Coronary artery (tissue), 2 donors: Measurements from ENCODE around the gene BBLN.

Experiments
- DNase-seq: peaks from one replicate; pipeline ENCODE4 v3.0.0-alpha.2; 2017; ENCODE audit warnings: low spot score
- H3K27ac ChIP-seq, 2 donors: fragments of 200-600 bp; sonication (generic); one replicate each; pipeline ENCODE4 v1.5.1; 2016 to 2019
- H3K4me3 ChIP-seq: fragments of 200-600 bp; sonication (generic); 2 replicates; pipeline ENCODE4 v1.5.1; 2016; ENCODE audit warnings: mild to moderate bottlenecking, moderate library complexity
- CTCF ChIP-seq: fragments of 200-600 bp; sonication (generic); IDR thresholded peaks from one replicate; pipeline ENCODE4 v1.5.1; 2019; ENCODE audit warnings: antibody characterized with exemption

Gene BBLN

DNA sequence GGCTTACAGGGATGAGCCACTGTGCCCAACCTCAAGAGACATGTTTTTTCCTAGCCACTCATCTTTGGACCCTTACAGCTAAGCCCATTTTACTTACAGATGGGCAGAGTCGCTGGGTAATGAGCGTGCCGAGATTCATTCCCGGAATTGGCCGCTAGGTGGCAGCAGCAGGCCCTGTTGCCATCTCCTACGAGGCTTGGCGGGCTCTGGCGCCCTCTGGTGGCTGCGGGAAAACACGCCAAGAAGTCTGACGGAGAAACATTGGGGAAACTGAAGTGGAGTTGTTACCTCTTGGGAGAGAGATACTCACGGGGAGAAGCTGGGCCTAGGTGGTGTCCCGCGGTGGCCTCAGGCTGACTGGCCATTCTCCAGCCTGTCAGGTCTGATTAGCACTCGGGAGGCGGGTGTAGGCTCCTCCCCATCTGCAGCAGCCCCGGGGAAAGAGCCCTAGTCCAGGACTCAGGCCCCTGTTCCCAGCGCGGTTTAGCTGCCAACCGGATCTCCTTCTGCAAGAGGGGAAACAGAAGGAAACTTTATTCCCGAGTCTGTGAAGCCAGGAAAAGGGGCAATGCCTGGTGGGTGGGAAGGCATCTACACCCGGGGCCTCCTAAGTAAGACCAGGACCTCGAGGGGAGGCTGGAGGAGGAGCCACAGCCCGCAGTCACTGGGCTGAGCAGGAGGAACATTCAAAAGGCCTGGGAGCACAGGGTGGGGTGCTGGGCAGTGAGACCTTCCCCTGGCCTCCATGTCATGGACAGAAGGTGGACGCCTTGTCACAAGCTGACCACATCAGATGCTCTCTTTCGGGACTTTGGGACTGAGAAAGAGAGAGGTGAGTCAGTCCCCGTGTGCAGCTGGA, 42.2 kb upstream of the BBLN start:
- peak; percentile 99 for TF ChIP-seq CTCF
- DNase-seq: peak; percentile 92
- no peak overlapping the region for H3K4me3 ChIP-seq
- peak overlapping the region in 1 of 2 donors; percentile 5 for H3K27ac ChIP-seq

DNA sequence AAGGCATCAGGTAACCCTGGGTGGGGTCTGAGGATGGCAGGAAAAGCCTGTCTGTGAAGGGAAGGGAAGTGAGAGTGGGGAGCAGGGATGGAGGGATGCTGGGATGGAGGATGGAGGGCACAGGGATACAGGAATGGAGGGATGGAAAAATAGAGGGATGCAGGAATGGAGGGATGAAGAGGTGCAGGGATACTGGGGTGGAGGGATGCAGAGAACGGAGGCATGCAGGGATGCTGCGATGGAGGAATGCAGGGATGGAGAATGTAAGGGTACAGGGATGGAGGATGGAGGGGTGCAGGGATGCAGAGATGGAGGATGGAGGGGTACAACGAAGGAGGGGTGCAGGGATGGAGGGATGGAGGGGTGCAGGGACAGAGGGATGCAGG, 41.6 kb upstream of the BBLN start:
- TF ChIP-seq CTCF: no peak
- H3K27ac ChIP-seq: no peak overlapping the region
- no peak overlapping the region for H3K4me3 ChIP-seq
- no peak for DNase-seq

GRCh38 chr9:128118971-128119665, 40.9 kb upstream of the BBLN start:
- Histone ChIP-seq H3K27ac (no peak overlapping the region), H3K4me3 (no peak overlapping the region)
- no peak for DNase-seq
- no peak for TF ChIP-seq CTCF

DNA sequence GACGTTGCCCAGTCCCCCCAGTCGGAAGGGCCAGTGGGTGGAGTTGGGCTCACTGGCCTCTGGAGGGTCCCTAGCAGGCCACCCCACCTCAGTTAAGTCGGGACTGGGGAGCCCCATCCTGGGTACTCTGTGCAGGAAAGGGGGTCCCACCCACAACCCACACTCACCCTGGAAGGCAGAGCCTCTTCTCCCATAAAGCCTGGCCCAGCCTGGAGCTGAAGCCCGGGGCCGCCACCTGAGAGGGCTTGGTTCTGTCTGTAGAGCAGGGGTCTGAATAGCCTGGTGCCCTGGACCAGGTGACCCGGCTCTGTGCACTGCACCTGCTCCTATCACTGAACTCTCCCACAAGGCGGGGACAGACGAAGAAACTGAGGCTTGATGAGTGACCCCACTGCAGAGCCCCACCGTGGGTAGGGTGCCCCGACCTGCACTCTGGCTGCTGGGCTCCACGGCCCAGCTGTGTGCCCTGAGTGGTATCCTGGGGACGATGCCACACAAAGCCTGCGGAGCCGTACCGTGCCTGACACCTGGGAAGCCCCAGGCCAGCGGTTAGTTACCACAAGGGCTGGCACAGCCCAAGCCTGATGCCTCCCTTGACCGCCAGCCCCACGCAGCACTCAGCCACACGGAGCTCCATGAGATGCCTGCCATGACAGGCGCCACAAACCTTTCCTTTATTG, 39.9 kb upstream of the BBLN start:
- H3K4me3 ChIP-seq: no peak overlapping the region
- DNase-seq: no peak

GRCh38 chr9:128120741-128121465, 39.2 kb upstream of the BBLN start:
- no peak overlapping the region for H3K27ac ChIP-seq
- no peak for DNase-seq
- TF ChIP-seq CTCF: no peak
- no peak overlapping the region for H3K4me3 ChIP-seq

More for the DNA sequence above, 39.9 kb upstream of the BBLN start:
- TF ChIP-seq CTCF: no peak
- H3K27ac ChIP-seq: no peak overlapping the region

GRCh38 chr9:128121466-128121810, 38.6 kb upstream of the BBLN start:
- TF ChIP-seq CTCF: no peak
- H3K27ac ChIP-seq: no peak overlapping the region
- no peak for DNase-seq
- H3K4me3 ChIP-seq: no peak overlapping the region
